GM13977 (cell line): ENCODE results near the gene BEAN1.
"Not testable (repeated sequence)": the region's sequence is repeated elsewhere in the genome, so short reads cannot be mapped to it uniquely, and the experiment has no call there.

Experiments used
- DNase-seq: peaks from one replicate; pipeline ENCODE4 v3.0.0; 2012; ENCODE audit warnings: low spot score
- CTCF ChIP-seq: IDR thresholded peaks from 2 replicates; pipeline ENCODE4 v1.5.1; 2012; ENCODE audit warnings: mild to moderate bottlenecking, control low read depth; ENCODE audit not compliant: insufficient read depth; ENCODE audit errors: extremely low read depth, missing control alignments
- in situ Hi-C: fragments of 300-500 bp; cut with MboI; formaldehyde crosslinking; loops from one replicate; pipeline ENCODE4 v1.12.0; 2022; ENCODE audit warnings: low sequenced_read_pairs, low pct_unique_long_range_greater_than_20kb, mixed read lengths, inconsistent platforms; ENCODE audit not compliant: unreplicated experiment

The BEAN1 gene

GRCh38 chr16:66493490-66494401 lies 66.7 kb downstream of the BEAN1 start:
- in situ Hi-C loops: no loop called here
- no peak for DNase-seq
- TF ChIP-seq CTCF: no peak

GRCh38 chr16:66494916-66495315 lies 67.8 kb downstream of the BEAN1 start:
- no peak for TF ChIP-seq CTCF
- in situ Hi-C loops: no loop called here
- no peak for DNase-seq

- in situ Hi-C loops: no loop called here
- TF ChIP-seq CTCF: no peak
- DNase-seq: no peak
Observed at GRCh38 chr16:66495440-66495839, 68.3 kb downstream of the BEAN1 start.

GRCh38 chr16:66496226-66496625 lies 69.1 kb downstream of the BEAN1 start:
- DNase-seq, in situ Hi-C loops: not testable (repeated sequence)

GRCh38 chr16:66497921-66498320 lies 70.8 kb downstream of the BEAN1 start:
- in situ Hi-C loops, DNase-seq: not testable (repeated sequence)

- in situ Hi-C loops, DNase-seq: not testable (repeated sequence)
Observed at GRCh38 chr16:66501563-66501962, 74.5 kb downstream of the BEAN1 start.

GRCh38 chr16:66502020-66502913 lies 75.2 kb downstream of the BEAN1 start:
- no peak for TF ChIP-seq CTCF
- no peak for DNase-seq
- in situ Hi-C loops: no loop called here

- in situ Hi-C loops: no loop called here
- TF ChIP-seq CTCF: no peak
- no peak for DNase-seq
Observed at GRCh38 chr16:66503030-66503429, 75.9 kb downstream of the BEAN1 start.
